ENCODE results near the gene CLN5. TPM values are rescaled to one million over a fixed set of nuclear protein-coding genes. Genes with fewer than 3 reads are reported as not detected.

Gene CLN5
- total RNA-seq, 1 experiment from 2014 or later = 7.7 TPM

GRCh38 chr13:76993473-76993872, 1.6 kb downstream of the CLN5 start:
- DNase-seq (no peak), ATAC-seq (no peak)
- Histone ChIP-seq H3F3A (ENCODE audit: low read length, unreplicated experiment) (no peaks in the 10 kb centered on the region), H3K4me1 (ENCODE audit: insufficient read depth, low read length) (peaks cover 26% of the 10 kb centered on the region), H3K27ac (ENCODE audit: low read length) (no peak overlapping the region), H3K4me2 (ENCODE audit: low read length) (peak overlapping the region; percentile 98), H3K79me2 (ENCODE audit: low read length) (peaks cover 18% of the 10 kb centered on the region), H3K36me3 (ENCODE audit: low read depth, low read length) (no peaks in the 10 kb centered on the region; the same call in 1 of the 2 replicates), H2AFZ (ENCODE audit: low read length) (no peak overlapping the region), H3K9me2 (replicated peaks; ENCODE audit: low read length) (no peaks in the 10 kb centered on the region), H3K4me3 (ENCODE audit: low read length) (peak overlapping the region; percentile 90), H3K9ac (ENCODE audit: low read length) (0 out of 2 replicates have a peak overlapping the region, but pooled peaks have one; percentile 83), H3K27me3 (ENCODE audit: low read length) (no peaks in the 10 kb centered on the region), H3K9me3 (ENCODE audit: low read length) (no peaks in the 10 kb centered on the region), H4K20me1 (ENCODE audit: low read length) (no peaks in the 10 kb centered on the region)
- ChIA-PET CTCF (no interaction called here), POLR2A (ENCODE audit: unreplicated experiment) (no interaction called here)
- no TSS peak for BruUV-seq (replicated peaks)
- intact Hi-C loops (cut with micrococcal nuclease) = no loop called here
- TF ChIP-seq CTCF (conservative IDR thresholded peaks at IDR 0.05; ENCODE audit: low read depth, low read length) (no peak), EZH2phosphoT487 (IDR thresholded peaks at IDR 0.05; ENCODE audit: borderline replicate concordance, low read length) (no peak), EZH2 (IDR thresholded peaks at IDR 0.05; ENCODE audit: low read length, unreplicated experiment) (no peak)

DNA sequence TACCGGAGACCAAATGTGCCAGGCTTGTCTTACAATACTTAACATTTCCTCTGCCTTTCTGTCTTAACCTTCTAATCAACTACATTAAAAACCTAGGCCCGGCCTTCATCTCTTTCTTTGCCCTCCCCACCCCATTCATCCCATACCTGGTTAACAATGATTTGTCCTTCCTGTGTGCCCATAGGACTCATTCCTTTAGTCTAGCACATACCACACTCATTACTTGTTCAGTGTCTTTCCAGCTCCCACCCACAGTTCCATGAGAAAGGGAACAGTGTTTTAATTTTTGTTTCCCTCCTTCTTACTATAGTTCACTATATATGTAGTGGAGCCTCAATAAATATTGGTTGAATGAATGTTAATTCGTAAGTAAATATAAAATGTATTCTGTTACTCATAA, 2.4 kb downstream of the CLN5 start:
- Histone ChIP-seq H3K4me3 (ENCODE audit: low read length) (peak overlapping the region; percentile 90; the same call in 1 of the 2 replicates), H3K9me2 (replicated peaks; ENCODE audit: low read length) (no peaks in the 10 kb centered on the region), H3K27ac (ENCODE audit: low read length) (no peak overlapping the region), H3F3A (ENCODE audit: low read length, unreplicated experiment) (no peaks in the 10 kb centered on the region), H3K27me3 (ENCODE audit: low read length) (no peaks in the 10 kb centered on the region), H3K9ac (ENCODE audit: low read length) (no peak overlapping the region), H3K4me1 (ENCODE audit: insufficient read depth, low read length) (peaks cover 26% of the 10 kb centered on the region), H2AFZ (ENCODE audit: low read length) (no peak overlapping the region), H4K20me1 (ENCODE audit: low read length) (no peaks in the 10 kb centered on the region), H3K36me3 (ENCODE audit: low read depth, low read length) (peaks cover 3% of the 10 kb centered on the region; the same call in 1 of the 2 replicates), H3K9me3 (ENCODE audit: low read length) (no peaks in the 10 kb centered on the region), H3K4me2 (ENCODE audit: low read length) (peak overlapping the region; percentile 98), H3K79me2 (ENCODE audit: low read length) (peaks cover 18% of the 10 kb centered on the region)
- no TSS peak for BruUV-seq (replicated peaks)
- ChIA-PET POLR2A (ENCODE audit: unreplicated experiment) (no interaction called here), CTCF (no interaction called here)
- no peak for TF ChIP-seq CTCF (conservative IDR thresholded peaks at IDR 0.05; ENCODE audit: low read depth, low read length)
- TF ChIP-seq EZH2phosphoT487 (IDR thresholded peaks at IDR 0.05; ENCODE audit: borderline replicate concordance, low read length) = no peak
- TF ChIP-seq EZH2 (IDR thresholded peaks at IDR 0.05; ENCODE audit: low read length, unreplicated experiment) = no peak
- intact Hi-C loops (cut with micrococcal nuclease) = no loop called here
- ATAC-seq (peak; percentile 14; the same call in 1 of the 2 replicates), DNase-seq (peak; percentile 44)

GRCh38 chr13:77000475-77000874, 8.6 kb downstream of the CLN5 start:
- Histone ChIP-seq H3K4me1 (ENCODE audit: insufficient read depth, low read length) (peaks cover 15% of the 10 kb centered on the region), H3K27ac (ENCODE audit: low read length) (peak overlapping the region; percentile 29), H3K4me3 (ENCODE audit: low read length) (no peak overlapping the region), H3K36me3 (ENCODE audit: low read depth, low read length) (peaks cover 12% of the 10 kb centered on the region; the same call in 1 of the 2 replicates), H2AFZ (ENCODE audit: low read length) (no peak overlapping the region), H3K4me2 (ENCODE audit: low read length) (peak overlapping the region; percentile 19; the same call in 1 of the 2 replicates), H3K9me2 (replicated peaks; ENCODE audit: low read length) (no peaks in the 10 kb centered on the region), H3K27me3 (ENCODE audit: low read length) (no peaks in the 10 kb centered on the region), H4K20me1 (ENCODE audit: low read length) (no peaks in the 10 kb centered on the region), H3K9ac (ENCODE audit: low read length) (no peak overlapping the region), H3F3A (ENCODE audit: low read length, unreplicated experiment) (no peaks in the 10 kb centered on the region), H3K79me2 (ENCODE audit: low read length) (no peaks in the 10 kb centered on the region), H3K9me3 (ENCODE audit: low read length) (no peaks in the 10 kb centered on the region)
- intact Hi-C loops (cut with micrococcal nuclease) = loop anchor here (1.0 to 10.0 kb wide), 3 partner anchors 98 to 176 kb away; partner anchors contain the start of gene KCTD12
- ChIA-PET POLR2A (ENCODE audit: unreplicated experiment) (no interaction called here), CTCF (no interaction called here)
- BruUV-seq (replicated peaks) = no TSS peak
- ATAC-seq = peak; percentile 77
- TF ChIP-seq EZH2 (IDR thresholded peaks at IDR 0.05; ENCODE audit: low read length, unreplicated experiment) (no peak), EZH2phosphoT487 (IDR thresholded peaks at IDR 0.05; ENCODE audit: borderline replicate concordance, low read length) (no peak), CTCF (conservative IDR thresholded peaks at IDR 0.05; ENCODE audit: low read depth, low read length) (no peak)
- peak; percentile 48 for DNase-seq

Data from PC-3 (cell line).